ENCODE measurements around the gene ALDH1L2. TPM values are rescaled to one million over a fixed set of nuclear protein-coding genes. Genes with fewer than 3 reads are reported as not detected.
A peak's percentile ranks its signal among the peaks of the same experiment; 100 is the strongest.
"Not testable (repeated sequence)": the region's sequence is repeated elsewhere in the genome, so short reads cannot be mapped to it uniquely, and the experiment has no call there.

The ALDH1L2 gene
- total RNA-seq, 1 donor from 2014 or later, result 0.18 TPM

- DNase-seq (ENCODE audit: low spot score) (peak; percentile 91), ATAC-seq (peak; percentile 99)
These were observed 98.0 kb downstream of the ALDH1L2 start, which contains the start of gene NOPCHAP1 for GRCh38 chr12:104986022-104986941. TSS of gene NOPCHAP1 (plus strand) at chr12:104986316. CDS start at chr12:104986353, 37 bp downstream.

- no peak for DNase-seq (ENCODE audit: low spot score)
- ATAC-seq, result no peak
These were observed 99.1 kb downstream of the ALDH1L2 start for GRCh38 chr12:104985206-104985605.

GRCh38 chr12:104977688-104978087 lies 106.6 kb downstream of the ALDH1L2 start:
- not testable (repeated sequence) for DNase-seq (ENCODE audit: low spot score); ATAC-seq

- DNase-seq (ENCODE audit: low spot score) (no peak), ATAC-seq (no peak)
These were observed 107.6 kb downstream of the ALDH1L2 start for GRCh38 chr12:104976703-104977102.

- no peak for ATAC-seq
- no peak for DNase-seq (ENCODE audit: low spot score)
These were observed 108.5 kb downstream of the ALDH1L2 start for GRCh38 chr12:104975587-104976343.

- DNase-seq (ENCODE audit: low spot score), result no peak
- no peak for ATAC-seq
These were observed 109.5 kb downstream of the ALDH1L2 start for GRCh38 chr12:104974626-104975290.

- DNase-seq (ENCODE audit: low spot score), result no peak
- no peak for ATAC-seq
These were observed 111.0 kb downstream of the ALDH1L2 start for GRCh38 chr12:104973250-104973649.

GRCh38 chr12:104971306-104971705 lies 113.0 kb downstream of the ALDH1L2 start:
- no peak for DNase-seq (ENCODE audit: low spot score)

More at GRCh38 chr12:104971306-104971705, 113.0 kb downstream of the ALDH1L2 start:
- ATAC-seq, result no peak

Other genes with a start within 250 kb of the ALDH1L2 start
- gene SLC41A2, start 126.2 kb downstream of the ALDH1L2 start, total RNA-seq, result 93.1 TPM
- 5.9 TPM for gene NOPCHAP1, start 98.1 kb downstream of the ALDH1L2 start, total RNA-seq
- 26.1 TPM for gene WASHC4, start 23.3 kb upstream of the ALDH1L2 start, total RNA-seq
- 12.3 TPM for gene APPL2, start 151.7 kb upstream of the ALDH1L2 start, total RNA-seq
- gene C12orf75, start 246.2 kb upstream of the ALDH1L2 start, total RNA-seq, result 1.4 TPM

Data from left lobe of liver (tissue), 2 donors.